ENCODE measurements around the gene SOX5. TPM values are rescaled to one million over a fixed set of nuclear protein-coding genes. Genes with fewer than 3 reads are reported as not detected.
A peak's percentile ranks its signal among the peaks of the same experiment; 100 is the strongest.
"Not testable (repeated sequence)": the region's sequence is repeated elsewhere in the genome, so short reads cannot be mapped to it uniquely, and the experiment has no call there.

Gene SOX5
- total RNA-seq, 1 donor from 2014 or later: 7.8 TPM

- DNase-seq: peak; percentile 11
Observed at GRCh38 chr12:23753628-23754365, 195.7 kb downstream of the SOX5 start.

GRCh38 chr12:23752245-23752644 lies 197.2 kb downstream of the SOX5 start:
- DNase-seq: no peak

GRCh38 chr12:23751641-23752040 lies 197.8 kb downstream of the SOX5 start:
- peak; percentile 47 for DNase-seq

GRCh38 chr12:23750923-23751322 lies 198.5 kb downstream of the SOX5 start:
- no peak for DNase-seq

- DNase-seq: no peak
Observed at GRCh38 chr12:23744696-23745095, 204.8 kb downstream of the SOX5 start.

GRCh38 chr12:23742574-23742973 lies 206.9 kb downstream of the SOX5 start:
- no peak for DNase-seq

GRCh38 chr12:23731493-23731892 lies 218.0 kb downstream of the SOX5 start:
- no peak for DNase-seq

- DNase-seq: no peak
Observed at GRCh38 chr12:23731035-23731434, 218.4 kb downstream of the SOX5 start.

- DNase-seq: no peak
Observed at GRCh38 chr12:23729359-23729758, 220.1 kb downstream of the SOX5 start.

- DNase-seq: no peak
Observed at GRCh38 chr12:23726646-23727045, 222.8 kb downstream of the SOX5 start.

GRCh38 chr12:23722655-23723054 lies 226.8 kb downstream of the SOX5 start:
- DNase-seq: no peak

- DNase-seq: no peak
Observed at GRCh38 chr12:23721268-23721667, 228.2 kb downstream of the SOX5 start.

- no peak for DNase-seq
Observed at GRCh38 chr12:23719493-23719892, 230.0 kb downstream of the SOX5 start.

GRCh38 chr12:23710361-23710760 lies 239.1 kb downstream of the SOX5 start:
- not testable (repeated sequence) for DNase-seq

- DNase-seq: no peak
Observed at GRCh38 chr12:23708185-23708837, 241.2 kb downstream of the SOX5 start.

- no peak for DNase-seq
Observed at GRCh38 chr12:23707270-23707669, 242.2 kb downstream of the SOX5 start.

GRCh38 chr12:23704992-23705943 lies 244.2 kb downstream of the SOX5 start:
- DNase-seq: no peak

- no peak for DNase-seq
Observed at GRCh38 chr12:23703051-23703450, 246.4 kb downstream of the SOX5 start.

GRCh38 chr12:23699031-23699430 lies 250.4 kb downstream of the SOX5 start:
- DNase-seq: no peak

GRCh38 chr12:23694920-23695319 lies 254.6 kb downstream of the SOX5 start:
- DNase-seq: no peak

- DNase-seq: no peak
Observed at GRCh38 chr12:23694307-23694706, 255.2 kb downstream of the SOX5 start.

GRCh38 chr12:23687947-23688346 lies 261.5 kb downstream of the SOX5 start:
- no peak for DNase-seq

GRCh38 chr12:23686095-23686494 lies 263.4 kb downstream of the SOX5 start:
- DNase-seq: peak; percentile 7
